Measurements from ENCODE around the gene NUAK2.

DNA sequence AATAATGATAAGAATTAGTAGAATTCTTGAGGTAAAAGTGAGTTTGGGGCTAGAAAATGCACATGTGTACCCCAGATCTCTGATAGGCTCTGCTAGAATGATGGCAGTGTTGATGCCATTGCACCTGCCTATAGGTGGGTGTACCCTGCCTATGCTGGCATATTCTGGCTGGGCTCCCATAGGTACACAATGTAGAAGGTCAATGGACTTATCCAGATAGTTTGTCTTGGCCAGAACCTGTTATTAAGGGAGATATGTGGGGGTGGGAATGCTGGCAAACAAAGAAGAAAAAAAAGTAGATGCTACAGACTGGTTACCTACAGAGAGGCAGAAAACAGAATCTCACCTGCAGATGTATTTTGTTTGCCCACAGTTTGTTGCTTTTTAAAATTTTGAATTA is 49.2 kb upstream of the NUAK2 start:
- TF ChIP-seq EZH2phosphoT487 (conservative IDR thresholded peaks at IDR 0.05; ENCODE audit: low read length) (no peak), CTCF (IDR thresholded peaks at IDR 0.05; ENCODE audit: insufficient read depth, low read length, poor library complexity, severe bottlenecking) (no peak)

Data from SU-DHL-6 (cell line).